Middle frontal gyrus (tissue), 1 donor: ENCODE results near the gene ANTXR1.

ENCODE experiments used
- DNase-seq: peaks from one replicate; pipeline ENCODE4 v3.0.0-alpha.2; 2015; ENCODE audit warnings: low spot score; ENCODE audit errors: extremely low spot score

Gene ANTXR1

GRCh38 chr2:69177785-69178636 is 165.0 kb downstream of the ANTXR1 start:
- no peak for DNase-seq

- no peak for DNase-seq
Observed at GRCh38 chr2:69178756-69179155, 165.8 kb downstream of the ANTXR1 start.

GRCh38 chr2:69180227-69180626 is 167.2 kb downstream of the ANTXR1 start:
- DNase-seq = no peak

GRCh38 chr2:69180974-69181373 is 168.0 kb downstream of the ANTXR1 start:
- DNase-seq = no peak

- DNase-seq = no peak
Observed at GRCh38 chr2:69181806-69182427, 168.9 kb downstream of the ANTXR1 start.

- DNase-seq = no peak
Observed at GRCh38 chr2:69183659-69184058, 170.7 kb downstream of the ANTXR1 start.

- no peak for DNase-seq
Observed at GRCh38 chr2:69184224-69184623, 171.2 kb downstream of the ANTXR1 start.

- no peak for DNase-seq
Observed at GRCh38 chr2:69185807-69186206, 172.8 kb downstream of the ANTXR1 start.

- DNase-seq = no peak
Observed at GRCh38 chr2:69186614-69187013, 173.6 kb downstream of the ANTXR1 start.

- no peak for DNase-seq
Observed at GRCh38 chr2:69188182-69188900, 175.4 kb downstream of the ANTXR1 start.

- DNase-seq = no peak
Observed at GRCh38 chr2:69190743-69191404, 177.9 kb downstream of the ANTXR1 start.

GRCh38 chr2:69191634-69192033 is 178.7 kb downstream of the ANTXR1 start:
- no peak for DNase-seq

- DNase-seq = no peak
Observed at GRCh38 chr2:69192176-69192945, 179.4 kb downstream of the ANTXR1 start.

GRCh38 chr2:69195706-69196105 is 182.7 kb downstream of the ANTXR1 start:
- DNase-seq = no peak

- no peak for DNase-seq
Observed at GRCh38 chr2:69196327-69197117, 183.5 kb downstream of the ANTXR1 start.

GRCh38 chr2:69200107-69200520 is 187.1 kb downstream of the ANTXR1 start:
- DNase-seq = no peak

GRCh38 chr2:69201259-69201658 is 188.3 kb downstream of the ANTXR1 start:
- DNase-seq = no peak

- DNase-seq = no peak
Observed at GRCh38 chr2:69202327-69202726, 189.3 kb downstream of the ANTXR1 start.

- no peak for DNase-seq
Observed at GRCh38 chr2:69203166-69203985, 190.4 kb downstream of the ANTXR1 start.
